ENCODE data around the gene MAST4.
"Not testable (repeated sequence)": the region's sequence is repeated elsewhere in the genome, so short reads cannot be mapped to it uniquely, and the experiment has no call there.

The MAST4 gene

GRCh38 chr5:67106626-67107342, 510.6 kb downstream of the MAST4 start:
- no peak for DNase-seq (ENCODE audit: low read depth in 2 of 2, low spot score in 1 of 2)

GRCh38 chr5:67111779-67112178, 515.6 kb downstream of the MAST4 start:
- DNase-seq (ENCODE audit: low read depth in 2 of 2, low spot score in 1 of 2) = no peak

- no peak for DNase-seq (ENCODE audit: low read depth in 2 of 2, low spot score in 1 of 2)
These were observed 519.1 kb downstream of the MAST4 start for GRCh38 chr5:67115246-67115645.

GRCh38 chr5:67115817-67116216, 519.6 kb downstream of the MAST4 start:
- DNase-seq (ENCODE audit: low read depth in 2 of 2, low spot score in 1 of 2) = no peak

GRCh38 chr5:67118050-67118620, 521.9 kb downstream of the MAST4 start:
- DNase-seq (ENCODE audit: low read depth in 2 of 2, low spot score in 1 of 2) = no peak

GRCh38 chr5:67119010-67119409, 522.8 kb downstream of the MAST4 start:
- DNase-seq (ENCODE audit: low read depth in 2 of 2, low spot score in 1 of 2) = no peak

GRCh38 chr5:67120032-67120431, 523.8 kb downstream of the MAST4 start:
- DNase-seq (ENCODE audit: low read depth in 2 of 2, low spot score in 1 of 2) = no peak

- DNase-seq (ENCODE audit: low read depth in 2 of 2, low spot score in 1 of 2) = no peak
These were observed 527.6 kb downstream of the MAST4 start for GRCh38 chr5:67123819-67124218.

- DNase-seq (ENCODE audit: low read depth in 2 of 2, low spot score in 1 of 2) = no peak
These were observed 528.4 kb downstream of the MAST4 start for GRCh38 chr5:67124556-67124955.

GRCh38 chr5:67127347-67127895, 531.2 kb downstream of the MAST4 start:
- not testable (repeated sequence) for DNase-seq (ENCODE audit: low read depth in 2 of 2, low spot score in 1 of 2)

GRCh38 chr5:67129768-67130167, 533.6 kb downstream of the MAST4 start:
- no peak for DNase-seq (ENCODE audit: low read depth in 2 of 2, low spot score in 1 of 2)

GRCh38 chr5:67133217-67133616, 537.0 kb downstream of the MAST4 start:
- no peak for DNase-seq (ENCODE audit: low read depth in 2 of 2, low spot score in 1 of 2)

GRCh38 chr5:67133776-67134175, 537.6 kb downstream of the MAST4 start:
- no peak for DNase-seq (ENCODE audit: low read depth in 2 of 2, low spot score in 1 of 2)

- no peak for DNase-seq (ENCODE audit: low read depth in 2 of 2, low spot score in 1 of 2)
These were observed 539.3 kb downstream of the MAST4 start for GRCh38 chr5:67135381-67135984.

GRCh38 chr5:67139030-67139429, 542.8 kb downstream of the MAST4 start:
- DNase-seq (ENCODE audit: low read depth in 2 of 2, low spot score in 1 of 2) = no peak

GRCh38 chr5:67140413-67140812, 544.2 kb downstream of the MAST4 start:
- DNase-seq (ENCODE audit: low read depth in 2 of 2, low spot score in 1 of 2) = no peak

- DNase-seq (ENCODE audit: low read depth in 2 of 2, low spot score in 1 of 2) = no peak
These were observed 545.5 kb downstream of the MAST4 start for GRCh38 chr5:67141644-67142043.

GRCh38 chr5:67142816-67143215, 546.6 kb downstream of the MAST4 start:
- no peak for DNase-seq (ENCODE audit: low read depth in 2 of 2, low spot score in 1 of 2)

GRCh38 chr5:67143549-67143948, 547.4 kb downstream of the MAST4 start:
- DNase-seq (ENCODE audit: low read depth in 2 of 2, low spot score in 1 of 2) = no peak

- DNase-seq (ENCODE audit: low read depth in 2 of 2, low spot score in 1 of 2) = no peak
These were observed 548.0 kb downstream of the MAST4 start for GRCh38 chr5:67144183-67144639.

GRCh38 chr5:67146574-67146973, 550.4 kb downstream of the MAST4 start:
- DNase-seq (ENCODE audit: low read depth in 2 of 2, low spot score in 1 of 2) = no peak

- no peak for DNase-seq (ENCODE audit: low read depth in 2 of 2, low spot score in 1 of 2)
These were observed 550.8 kb downstream of the MAST4 start for GRCh38 chr5:67146981-67147380.
